MM.1S (cell line): ENCODE results near the gene KRT28.

Experiments used
- DNase-seq: peaks from one replicate; pipeline ENCODE4 v3.0.0-alpha.2; 2015
- H2AFZ ChIP-seq: fragments of 300-600 bp; sonication (generic); 2 replicates; pipeline ENCODE4 v1.6.0; 2016; ENCODE audit warnings: antibody characterized with exemption, low read length
- H3F3A ChIP-seq: fragments of 300-600 bp; sonication (generic); 2 replicates; pipeline ENCODE4 v1.6.1; 2016; ENCODE audit warnings: mild to moderate bottlenecking, antibody characterized with exemption, low read length, moderate library complexity, mixed read lengths; ENCODE audit not compliant: insufficient read depth
- H3K27ac ChIP-seq: fragments of 300-600 bp; sonication (generic); 2 replicates; pipeline ENCODE4 v1.5.1; 2016; ENCODE audit warnings: mild to moderate bottlenecking, low read length
- H3K27me3 ChIP-seq: fragments of 300-600 bp; sonication (generic); replicated peaks from 2 replicates; pipeline ENCODE4 v1.6.0; 2016; ENCODE audit warnings: low read length; ENCODE audit not compliant: insufficient read depth
- H3K36me3 ChIP-seq: fragments of 300-600 bp; sonication (generic); replicated peaks from 2 replicates; pipeline ENCODE4 v1.6.1; 2016; ENCODE audit warnings: mild to moderate bottlenecking, low read length, mixed read lengths; ENCODE audit not compliant: insufficient read depth
- H3K4me1 ChIP-seq: fragments of 300-600 bp; sonication (generic); 2 replicates; pipeline ENCODE4 v1.6.1; 2016; ENCODE audit warnings: low read length, mixed read lengths
- H3K4me2 ChIP-seq: fragments of 300-600 bp; sonication (generic); 2 replicates; pipeline ENCODE4 v1.6.0; 2016; ENCODE audit warnings: low read depth, low read length
- H3K4me3 ChIP-seq: fragments of 300-600 bp; sonication (generic); 2 replicates; pipeline ENCODE4 v1.5.1; 2016; ENCODE audit warnings: low read length, mixed read lengths
- H3K79me2 ChIP-seq: fragments of 300-600 bp; sonication (generic); 2 replicates; pipeline ENCODE4 v1.6.1; 2016; ENCODE audit warnings: mixed run types, low read length, mixed read lengths
- H3K9ac ChIP-seq: fragments of 300-600 bp; sonication (generic); 2 replicates; pipeline ENCODE4 v1.6.1; 2016; ENCODE audit warnings: low read length, mixed read lengths
- H3K9me2 ChIP-seq: fragments of 300-600 bp; sonication (generic); replicated peaks from 2 replicates; pipeline ENCODE4 v1.6.1; 2016; ENCODE audit warnings: mild to moderate bottlenecking, low read length, mixed read lengths; ENCODE audit not compliant: insufficient read depth
- H3K9me3 ChIP-seq: fragments of 300-600 bp; sonication (generic); replicated peaks from 2 replicates; pipeline ENCODE4 v1.6.1; 2016; ENCODE audit warnings: mild to moderate bottlenecking, low read length, mixed read lengths; ENCODE audit not compliant: insufficient read depth
- H4K20me1 ChIP-seq: fragments of 300-600 bp; sonication (generic); 2 replicates; pipeline ENCODE4 v1.6.1; 2016; ENCODE audit warnings: mild to moderate bottlenecking, low read length, moderate library complexity, mixed read lengths; ENCODE audit not compliant: insufficient read depth
- EZH2 ChIP-seq: fragments of 300-600 bp; sonication (generic); optimal IDR thresholded peaks from 2 replicates; pipeline ENCODE3; 2017; ENCODE audit warnings: low read depth, mild to moderate bottlenecking, antibody characterized with exemption, low read length, mixed read lengths
- EZH2phosphoT487 ChIP-seq: fragments of 300-600 bp; sonication (generic); IDR thresholded peaks from 2 replicates; pipeline ENCODE4 v1.6.1; 2018; ENCODE audit warnings: antibody characterized with exemption, low read length
- TF ChIP-seq, protein P1 (sequence below): fragments of 300-600 bp; sonication (generic); IDR thresholded peaks from 2 replicates; pipeline ENCODE4 v1.5.1; 2016; ENCODE audit warnings: antibody characterized with exemption, low read length, mixed read lengths

The KRT28 gene

DNA sequence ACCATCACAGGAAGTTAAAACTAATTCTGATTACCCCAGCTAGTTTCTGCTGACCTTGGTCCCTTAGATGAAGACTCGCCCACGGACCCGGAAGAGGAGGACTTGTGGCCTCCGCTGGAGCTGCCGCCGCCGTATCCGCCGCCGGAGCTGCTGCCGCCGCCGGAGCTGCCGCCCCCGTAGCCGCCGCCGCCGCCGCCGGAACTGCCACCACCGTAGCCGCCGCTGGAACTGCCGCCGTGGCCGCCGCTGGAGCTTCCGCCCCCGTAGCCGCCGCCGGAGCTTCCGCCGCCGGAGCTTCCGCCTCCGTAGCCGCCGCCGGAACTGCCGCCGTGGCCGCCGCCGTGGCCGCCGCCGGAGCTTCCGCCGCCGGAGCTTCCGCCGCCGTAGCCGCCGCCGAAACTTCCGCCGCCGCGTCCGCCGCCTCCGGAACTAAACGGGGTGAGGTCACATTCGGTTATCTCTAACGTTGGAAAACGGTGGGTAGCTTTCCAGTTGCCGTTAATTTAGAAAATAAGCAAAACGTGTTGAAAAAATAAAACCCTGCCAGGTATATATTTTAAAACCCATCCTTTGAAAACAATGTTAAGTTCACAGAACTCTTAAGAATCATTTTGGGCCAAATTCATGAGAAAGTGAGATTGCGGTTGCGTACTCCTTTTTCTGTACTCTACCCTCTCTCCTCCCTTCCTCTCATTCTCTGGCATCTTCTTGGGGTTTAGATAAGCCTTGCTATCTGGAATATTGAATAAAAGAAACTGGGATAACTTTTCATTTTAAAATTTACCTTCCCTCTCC lies 19.2 kb upstream of the KRT28 start:
- Histone ChIP-seq H3K9me3 (no peaks in the 10 kb centered on the region), H3K27ac (peak overlapping the region; percentile 67; the same call in 1 of the 2 replicates), H2AFZ (peak overlapping the region; percentile 80), H4K20me1 (no peaks in the 10 kb centered on the region), H3K4me3 (peak overlapping the region; percentile 77), H3K9ac (peak overlapping the region; percentile 64), H3K4me2 (peak overlapping the region; percentile 64), H3F3A (peaks cover 21% of the 10 kb centered on the region), H3K79me2 (peaks cover 10% of the 10 kb centered on the region; the same call in 1 of the 2 replicates), H3K27me3 (no peaks in the 10 kb centered on the region), H3K36me3 (no peaks in the 10 kb centered on the region), H3K9me2 (no peaks in the 10 kb centered on the region), H3K4me1 (0 out of 2 replicates have a peak, but pooled peaks cover 8% of the 10 kb centered on the region)
- peak; percentile 85 for DNase-seq
- TF ChIP-seq EZH2phosphoT487 (no peak), EZH2 (no peak)
- TF ChIP-seq, protein P1, sequence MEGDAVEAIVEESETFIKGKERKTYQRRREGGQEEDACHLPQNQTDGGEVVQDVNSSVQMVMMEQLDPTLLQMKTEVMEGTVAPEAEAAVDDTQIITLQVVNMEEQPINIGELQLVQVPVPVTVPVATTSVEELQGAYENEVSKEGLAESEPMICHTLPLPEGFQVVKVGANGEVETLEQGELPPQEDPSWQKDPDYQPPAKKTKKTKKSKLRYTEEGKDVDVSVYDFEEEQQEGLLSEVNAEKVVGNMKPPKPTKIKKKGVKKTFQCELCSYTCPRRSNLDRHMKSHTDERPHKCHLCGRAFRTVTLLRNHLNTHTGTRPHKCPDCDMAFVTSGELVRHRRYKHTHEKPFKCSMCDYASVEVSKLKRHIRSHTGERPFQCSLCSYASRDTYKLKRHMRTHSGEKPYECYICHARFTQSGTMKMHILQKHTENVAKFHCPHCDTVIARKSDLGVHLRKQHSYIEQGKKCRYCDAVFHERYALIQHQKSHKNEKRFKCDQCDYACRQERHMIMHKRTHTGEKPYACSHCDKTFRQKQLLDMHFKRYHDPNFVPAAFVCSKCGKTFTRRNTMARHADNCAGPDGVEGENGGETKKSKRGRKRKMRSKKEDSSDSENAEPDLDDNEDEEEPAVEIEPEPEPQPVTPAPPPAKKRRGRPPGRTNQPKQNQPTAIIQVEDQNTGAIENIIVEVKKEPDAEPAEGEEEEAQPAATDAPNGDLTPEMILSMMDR = no peak

DNA sequence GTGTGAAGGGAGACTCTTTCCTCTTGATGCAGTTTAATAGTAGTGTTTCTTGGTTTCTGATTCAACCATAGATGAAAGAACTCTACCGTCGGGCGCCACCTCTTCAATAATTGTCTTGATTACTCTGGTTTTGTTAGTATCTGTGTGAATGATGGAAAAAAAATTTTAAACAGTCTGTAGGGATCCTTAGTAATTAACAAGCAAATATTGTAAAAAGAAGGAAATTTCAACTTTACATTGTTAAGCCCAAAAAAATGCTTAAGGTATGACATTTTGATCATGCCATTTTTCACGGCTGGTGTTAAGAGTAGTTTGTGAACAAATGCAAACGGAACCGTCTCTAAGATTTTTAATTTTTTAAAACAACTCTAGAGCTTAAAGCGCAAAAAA lies 18.6 kb upstream of the KRT28 start:
- H4K20me1 ChIP-seq = no peaks in the 10 kb centered on the region
- peak; percentile 25 for DNase-seq
- no peaks in the 10 kb centered on the region for H3K9me2 ChIP-seq
- H3F3A ChIP-seq = peaks cover 21% of the 10 kb centered on the region
- H2AFZ ChIP-seq = peak overlapping the region; percentile 69; the same call in 1 of the 2 replicates
- H3K9me3 ChIP-seq = no peaks in the 10 kb centered on the region
- peak overlapping the region; percentile 64 for H3K4me2 ChIP-seq
- peak overlapping the region; percentile 77 for H3K4me3 ChIP-seq
- H3K36me3 ChIP-seq = no peaks in the 10 kb centered on the region
- H3K9ac ChIP-seq = peak overlapping the region; percentile 64
- H3K27ac ChIP-seq = peak overlapping the region; percentile 67; the same call in 1 of the 2 replicates
- 0 out of 2 replicates have a peak, but pooled peaks cover 8% of the 10 kb centered on the region for H3K4me1 ChIP-seq
- peaks cover 10% of the 10 kb centered on the region; the same call in 1 of the 2 replicates for H3K79me2 ChIP-seq
- no peaks in the 10 kb centered on the region for H3K27me3 ChIP-seq
- TF ChIP-seq, protein P1 = no peak
- no peak for TF ChIP-seq EZH2
- TF ChIP-seq EZH2phosphoT487 = no peak

DNA sequence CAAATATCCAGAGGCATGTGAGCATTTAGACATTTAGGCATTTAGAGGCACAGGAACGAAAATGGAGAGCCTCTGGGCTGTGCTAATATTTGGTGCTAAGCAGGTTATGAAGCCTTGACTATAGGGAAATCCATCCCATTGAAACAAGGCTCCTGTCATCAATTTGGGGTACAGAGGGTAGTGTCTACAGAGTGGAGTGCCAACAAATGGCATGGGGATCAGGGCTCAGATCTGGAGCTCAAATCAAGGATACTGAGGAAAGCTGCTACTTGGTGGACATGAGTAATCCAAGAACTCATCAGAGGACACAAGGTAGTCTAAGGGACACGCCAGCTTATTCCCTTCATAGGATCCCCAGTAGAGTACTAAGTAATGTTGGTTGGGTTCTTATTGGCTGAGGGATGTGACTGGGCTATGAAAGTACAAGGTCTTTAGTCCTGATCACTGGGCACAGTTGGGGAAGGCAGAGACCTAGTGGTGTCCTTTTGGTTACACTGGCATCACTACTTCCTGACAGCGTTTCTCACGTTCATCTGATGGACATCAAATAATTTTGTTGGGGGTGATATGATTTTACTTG lies 17.4 kb upstream of the KRT28 start:
- DNase-seq = no peak
- Histone ChIP-seq H2AFZ (no peak overlapping the region), H3K79me2 (peaks cover 10% of the 10 kb centered on the region; the same call in 1 of the 2 replicates), H3K36me3 (no peaks in the 10 kb centered on the region), H3K4me3 (no peak overlapping the region), H4K20me1 (no peaks in the 10 kb centered on the region), H3K9me3 (no peaks in the 10 kb centered on the region), H3K4me2 (no peak overlapping the region), H3K27ac (no peak overlapping the region), H3K27me3 (no peaks in the 10 kb centered on the region), H3K9me2 (no peaks in the 10 kb centered on the region), H3K9ac (no peak overlapping the region), H3K4me1 (0 out of 2 replicates have a peak, but pooled peaks cover 8% of the 10 kb centered on the region), H3F3A (peaks cover 21% of the 10 kb centered on the region)
- TF ChIP-seq, protein P1 = no peak
- no peak for TF ChIP-seq EZH2phosphoT487
- no peak for TF ChIP-seq EZH2
